ENCODE measurements around the gene C10orf120. TPM values are rescaled to one million over a fixed set of nuclear protein-coding genes. Genes with fewer than 3 reads are reported as not detected.

The C10orf120 gene
- not detected for polyA plus RNA-seq (ENCODE audit: low read depth in 6 of 6)

DNA sequence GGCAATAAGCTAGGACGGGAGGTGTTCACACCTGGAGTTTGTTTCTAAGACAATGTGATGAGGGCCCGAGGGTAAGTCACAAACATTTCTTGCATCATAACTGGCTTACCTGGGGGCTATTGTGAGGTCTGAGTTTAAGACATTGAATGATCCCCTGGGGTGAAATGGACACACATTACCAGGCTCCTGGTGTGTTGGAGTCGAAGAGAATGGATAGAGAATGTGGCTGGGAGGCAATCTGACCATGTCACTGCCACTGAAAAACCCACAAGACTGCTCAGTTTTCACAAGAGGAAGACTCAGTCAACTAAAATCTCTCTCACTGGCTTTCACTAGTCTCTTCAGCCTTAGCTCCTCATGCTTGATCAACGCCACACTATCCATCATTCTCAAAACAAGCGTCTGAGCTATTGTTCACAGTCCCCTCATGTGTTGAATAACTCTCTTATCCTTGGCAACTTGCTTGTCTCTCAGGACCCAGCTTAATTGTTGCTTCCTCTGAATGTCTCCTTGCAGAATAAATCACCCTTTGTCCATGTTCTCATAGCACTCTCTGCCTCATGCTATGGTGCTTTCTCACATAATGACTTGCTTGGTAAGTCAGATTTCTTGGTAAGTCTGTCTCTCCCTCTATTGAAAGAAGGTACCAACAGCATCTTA is at the start of gene C10orf120:
Gene C10orf120, minus strand, starts transcription at position 51 of the 660 bp plus-strand sequence. CDS start 56 bp downstream, outside the sequence.
- Mint-ChIP-seq H3K4me3 (no peak within 1 kb of the TSS), H3K4me1 (no peaks in the 10 kb centered on the region), H3K36me3 (no peaks in the 10 kb centered on the region), H3K27me3 (peaks cover 11 to 15% (median 13%) of the 10 kb centered on the region in 3 donors), H3K27ac (peak within 1 kb of the TSS in 1 of 6 donors; percentile 61), H3K9me3 (peaks cover 0 to 4% (median 0%) of the 10 kb centered on the region in 7 donors)
- DNase-seq (no peak), ATAC-seq (ENCODE audit: low read depth in 2 of 2) (no peak)

GRCh38 chr10:122748496-122748895 is 48.9 kb upstream of the C10orf120 start:
- Mint-ChIP-seq H3K27ac (no peak overlapping the region), H3K9me3 (peaks cover 0 to 4% (median 0%) of the 10 kb centered on the region in 7 donors), H3K4me3 (peak overlapping the region in 1 of 8 donors; percentile 68), H3K36me3 (no peaks in the 10 kb centered on the region), H3K4me1 (no peaks in the 10 kb centered on the region), H3K27me3 (peaks cover 21 to 25% (median 23%) of the 10 kb centered on the region in 3 donors)
- no peak for ATAC-seq (ENCODE audit: low read depth in 2 of 2)
- DNase-seq, result no peak

GRCh38 chr10:122746408-122746807 is 46.8 kb upstream of the C10orf120 start:
- Mint-ChIP-seq H3K27me3 (peaks cover 25 to 34% (median 29%) of the 10 kb centered on the region in 3 donors), H3K36me3 (no peaks in the 10 kb centered on the region), H3K9me3 (peaks cover 0 to 4% (median 0%) of the 10 kb centered on the region in 7 donors), H3K4me1 (no peaks in the 10 kb centered on the region), H3K4me3 (no peak overlapping the region), H3K27ac (no peak overlapping the region)
- ATAC-seq (ENCODE audit: low read depth in 2 of 2), result no peak
- DNase-seq, result no peak

- Mint-ChIP-seq H3K36me3 (no peaks in the 10 kb centered on the region), H3K4me1 (no peaks in the 10 kb centered on the region), H3K27ac (no peak overlapping the region), H3K27me3 (peaks cover 24 to 42% (median 29%) of the 10 kb centered on the region in 3 donors), H3K9me3 (peaks cover 0 to 4% (median 0%) of the 10 kb centered on the region in 7 donors), H3K4me3 (no peak overlapping the region)
- ATAC-seq (ENCODE audit: low read depth in 2 of 2), result no peak
- no peak for DNase-seq
Measured at GRCh38 chr10:122744257-122744656, 44.6 kb upstream of the C10orf120 start.

- Mint-ChIP-seq H3K4me3 (no peak overlapping the region), H3K4me1 (no peaks in the 10 kb centered on the region), H3K9me3 (peaks cover 0 to 4% (median 0%) of the 10 kb centered on the region in 7 donors), H3K36me3 (no peaks in the 10 kb centered on the region), H3K27me3 (peaks cover 19 to 41% (median 27%) of the 10 kb centered on the region in 3 donors), H3K27ac (peak overlapping the region in 1 of 6 donors; percentile 77)
- ATAC-seq (ENCODE audit: low read depth in 2 of 2) (no peak), DNase-seq (no peak)
Measured at GRCh38 chr10:122740640-122741039, 41.0 kb upstream of the C10orf120 start.

- H3K4me3 Mint-ChIP-seq, result no peak overlapping the region
- DNase-seq, result no peak
- no peaks in the 10 kb centered on the region for H3K4me1 Mint-ChIP-seq
- H3K36me3 Mint-ChIP-seq, result no peaks in the 10 kb centered on the region
- H3K9me3 Mint-ChIP-seq, result no peaks in the 10 kb centered on the region
- ATAC-seq (ENCODE audit: low read depth in 2 of 2), result no peak
- H3K27me3 Mint-ChIP-seq, result peaks cover 18 to 41% (median 29%) of the 10 kb centered on the region in 3 donors
- H3K27ac Mint-ChIP-seq, result no peak overlapping the region
Measured at GRCh38 chr10:122738031-122738430, 38.4 kb upstream of the C10orf120 start.

DNA sequence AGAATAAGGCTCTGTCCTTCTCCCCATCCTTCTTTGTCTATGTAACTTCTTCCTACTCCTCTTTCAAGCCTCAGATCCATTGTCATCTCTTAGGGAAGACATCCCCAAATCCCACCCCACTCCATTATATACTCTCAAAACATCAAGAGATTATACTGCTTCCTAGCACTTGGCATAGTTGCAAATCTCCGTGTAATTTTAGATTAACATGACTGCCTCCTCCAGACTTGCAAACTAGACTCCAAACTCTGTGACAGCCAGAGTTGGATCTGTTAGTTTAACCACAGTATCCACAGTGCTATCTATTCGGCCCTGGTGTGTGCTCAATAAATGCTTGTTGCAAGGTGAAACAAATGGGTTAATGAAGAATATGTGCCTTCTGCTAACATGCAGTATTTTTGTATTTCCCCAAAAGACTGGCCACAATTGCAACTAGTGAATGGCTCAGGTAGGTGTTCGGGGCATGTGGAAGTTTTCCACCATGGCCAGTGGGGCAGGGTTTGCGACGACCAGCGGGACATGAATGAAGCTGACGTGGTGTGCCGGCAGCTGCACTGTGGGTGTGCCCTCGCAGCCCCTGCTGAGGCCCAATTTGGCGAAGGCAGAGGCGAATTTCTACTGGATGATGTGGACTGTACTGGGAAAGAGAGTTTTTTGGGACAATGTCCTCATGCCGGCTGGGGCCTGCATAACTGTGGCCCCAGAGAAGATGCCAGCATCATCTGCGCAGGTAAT is 34.5 kb upstream of the C10orf120 start:
- peaks cover 15 to 38% (median 33%) of the 10 kb centered on the region in 3 donors for H3K27me3 Mint-ChIP-seq
- ATAC-seq (ENCODE audit: low read depth in 2 of 2), result no peak
- DNase-seq, result no peak
- no peaks in the 10 kb centered on the region for H3K4me1 Mint-ChIP-seq
- no peak overlapping the region for H3K27ac Mint-ChIP-seq
- no peak overlapping the region for H3K4me3 Mint-ChIP-seq
- no peaks in the 10 kb centered on the region for H3K36me3 Mint-ChIP-seq
- no peaks in the 10 kb centered on the region for H3K9me3 Mint-ChIP-seq

GRCh38 chr10:122733443-122733842 is 33.8 kb upstream of the C10orf120 start:
- Mint-ChIP-seq H3K27me3 (peaks cover 12 to 35% (median 29%) of the 10 kb centered on the region in 3 donors), H3K36me3 (no peaks in the 10 kb centered on the region), H3K27ac (no peak overlapping the region), H3K4me1 (no peaks in the 10 kb centered on the region), H3K4me3 (no peak overlapping the region), H3K9me3 (no peaks in the 10 kb centered on the region)
- ATAC-seq (ENCODE audit: low read depth in 2 of 2) (no peak), DNase-seq (no peak)

- no peak overlapping the region for H3K27ac Mint-ChIP-seq
- no peaks in the 10 kb centered on the region for H3K36me3 Mint-ChIP-seq
- ATAC-seq (ENCODE audit: low read depth in 2 of 2), result peak in 1 of 2 donors; percentile 13
- no peaks in the 10 kb centered on the region for H3K9me3 Mint-ChIP-seq
- H3K27me3 Mint-ChIP-seq, result peaks cover 12 to 29% (median 21%) of the 10 kb centered on the region in 3 donors
- no peak for DNase-seq
- peak overlapping the region in 1 of 8 donors; percentile 5 for H3K4me3 Mint-ChIP-seq
- no peaks in the 10 kb centered on the region for H3K4me1 Mint-ChIP-seq
Measured at GRCh38 chr10:122730238-122730637, 30.6 kb upstream of the C10orf120 start.

- no peak for ATAC-seq (ENCODE audit: low read depth in 2 of 2)
- Mint-ChIP-seq H3K27me3 (peaks cover 9 to 28% (median 19%) of the 10 kb centered on the region in 3 donors), H3K27ac (no peak overlapping the region)
Measured at GRCh38 chr10:122729126-122729525, 29.5 kb upstream of the C10orf120 start.

DNA sequence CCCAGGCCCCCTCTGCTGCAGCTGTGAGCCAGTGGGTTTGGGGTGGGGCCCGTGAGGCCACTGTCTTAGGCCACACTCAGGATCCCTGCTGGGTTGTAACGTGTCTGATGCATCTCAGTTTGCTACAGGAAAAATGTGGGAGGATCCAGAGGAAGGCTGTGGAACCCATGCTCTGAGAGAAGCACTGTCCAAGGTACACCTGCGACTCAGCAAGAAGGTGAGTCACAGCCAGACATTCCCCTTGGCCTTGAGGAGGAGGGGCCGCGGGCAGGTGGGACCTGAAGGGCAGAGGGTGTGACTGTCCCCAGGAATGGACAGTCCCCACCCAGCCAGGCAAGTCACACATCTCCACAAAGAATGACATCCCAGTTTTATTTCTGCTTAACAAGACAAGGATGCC is 27.8 kb upstream of the C10orf120 start:
- Mint-ChIP-seq H3K4me3 (no peak overlapping the region), H3K4me1 (no peaks in the 10 kb centered on the region), H3K9me3 (no peaks in the 10 kb centered on the region), H3K27ac (no peak overlapping the region), H3K27me3 (peaks cover 0 to 20% (median 11%) of the 10 kb centered on the region in 3 donors), H3K36me3 (no peaks in the 10 kb centered on the region)
- no peak for ATAC-seq (ENCODE audit: low read depth in 2 of 2)
- DNase-seq, result no peak

More at GRCh38 chr10:122729126-122729525, 29.5 kb upstream of the C10orf120 start:
- H3K36me3 Mint-ChIP-seq, result no peaks in the 10 kb centered on the region
- no peaks in the 10 kb centered on the region for H3K4me1 Mint-ChIP-seq
- no peak for DNase-seq
- H3K4me3 Mint-ChIP-seq, result no peak overlapping the region
- no peaks in the 10 kb centered on the region for H3K9me3 Mint-ChIP-seq

DNA sequence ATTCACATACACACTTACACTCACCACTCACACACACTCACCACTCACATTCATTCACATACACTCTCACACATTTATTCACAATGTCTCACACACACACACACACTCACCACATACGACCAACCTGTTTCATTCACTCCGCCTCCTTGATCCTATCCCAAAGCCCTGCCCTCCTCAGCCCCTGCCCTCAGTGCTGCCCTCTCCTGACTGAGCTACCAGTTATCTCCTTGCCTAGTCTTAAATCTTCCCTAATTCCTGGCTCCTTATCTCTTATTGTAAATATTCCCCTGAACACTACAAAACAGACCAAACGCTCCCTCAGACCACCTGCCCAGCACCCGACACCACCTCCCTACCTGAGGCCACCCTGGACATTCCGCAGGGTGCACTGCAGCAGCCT is 26.1 kb upstream of the C10orf120 start:
- no peaks in the 10 kb centered on the region for H3K9me3 Mint-ChIP-seq
- DNase-seq (no peak), ATAC-seq (ENCODE audit: low read depth in 2 of 2) (no peak)
- no peak overlapping the region for H3K4me3 Mint-ChIP-seq
- H3K36me3 Mint-ChIP-seq, result no peaks in the 10 kb centered on the region
- H3K4me1 Mint-ChIP-seq, result no peaks in the 10 kb centered on the region
- no peak overlapping the region for H3K27ac Mint-ChIP-seq
- H3K27me3 Mint-ChIP-seq, result peaks cover 0 to 10% (median 0%) of the 10 kb centered on the region in 3 donors

DNA sequence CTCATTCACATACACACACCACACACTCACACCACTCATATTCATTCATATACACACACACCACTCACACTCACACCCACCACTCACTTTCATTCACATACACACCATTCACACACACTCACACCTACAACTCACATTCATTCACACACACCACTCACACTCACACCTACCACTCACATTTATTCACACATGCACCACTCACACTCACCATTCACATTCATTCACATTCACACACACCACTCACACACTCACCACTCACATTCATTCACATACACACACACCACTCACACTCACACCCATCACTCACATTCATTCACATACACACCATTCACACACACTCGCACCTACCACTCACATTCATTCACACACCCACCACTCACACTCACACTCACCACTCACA is 25.4 kb upstream of the C10orf120 start:
- H3K36me3 Mint-ChIP-seq, result no peaks in the 10 kb centered on the region
- no peaks in the 10 kb centered on the region for H3K4me1 Mint-ChIP-seq
- no peak overlapping the region for H3K27ac Mint-ChIP-seq
- peaks cover 0 to 9% (median 0%) of the 10 kb centered on the region in 3 donors for H3K27me3 Mint-ChIP-seq
- DNase-seq, result no peak
- no peak for ATAC-seq (ENCODE audit: low read depth in 2 of 2)
- H3K4me3 Mint-ChIP-seq, result no peak overlapping the region
- no peaks in the 10 kb centered on the region for H3K9me3 Mint-ChIP-seq

GRCh38 chr10:122721111-122721510 is 21.5 kb upstream of the C10orf120 start:
- H3K27ac Mint-ChIP-seq, result no peak overlapping the region
- H3K9me3 Mint-ChIP-seq, result no peaks in the 10 kb centered on the region
- no peaks in the 10 kb centered on the region for H3K4me1 Mint-ChIP-seq
- no peak overlapping the region for H3K4me3 Mint-ChIP-seq
- no peaks in the 10 kb centered on the region for H3K36me3 Mint-ChIP-seq
- peaks cover 3 to 15% (median 13%) of the 10 kb centered on the region in 3 donors for H3K27me3 Mint-ChIP-seq
- ATAC-seq (ENCODE audit: low read depth in 2 of 2), result no peak
- no peak for DNase-seq
